GM12878 (cell line): ENCODE results near the gene MTMR10. TPM values are rescaled to one million over a fixed set of nuclear protein-coding genes. Genes with fewer than 3 reads are reported as not detected.

Experiments used
- ATAC-seq: fragments of 200-7000 bp; cut with Tn5 transposase; 3 replicates; pipeline ENCODE4 v1.9.1; 2020; ENCODE audit warnings: mild to moderate bottlenecking, moderate library complexity
- BruUV-seq: library from RNA; stranded (reverse); fragments of 400-500 nt; replicated peaks from 2 replicates; lab custom pipeline; 2021; lab: Mats Ljungman, UMichigan
- CTCF ChIA-PET: fragments of 300-600 bp; sonication (Branson Sonifier 250); formaldehyde crosslinking; extraction: SDS; loops from one replicate; lab custom pipeline; 2021; ENCODE audit warnings: inconsistent platforms; lab: Yijun Ruan, JAX
- POLR2A ChIA-PET: fragments of 350-600 bp; formaldehyde crosslinking; extraction: SDS; loops from one replicate; lab custom pipeline; 2021; ENCODE audit warnings: inconsistent platforms; lab: Charles Lee
- RAD21 ChIA-PET: fragments of 300-600 bp; sonication (Branson Sonifier 250); formaldehyde crosslinking; loops from one replicate; lab custom pipeline; 2023; ENCODE audit warnings: antibody characterized with exemption; ENCODE audit not compliant: unreplicated experiment; lab: Charles Lee
- SMC1A ChIA-PET: fragments of 300-600 bp; sonication (Branson Sonifier 250); formaldehyde crosslinking; loops from one replicate; lab custom pipeline; 2023; ENCODE audit not compliant: unreplicated experiment, uncharacterized antibody; lab: Charles Lee
- DNase-seq: peaks from one replicate; pipeline ENCODE4 v3.0.0-alpha.2; 2011; ENCODE audit warnings: low read depth, low spot score
- FAIRE-seq: peaks from 3 replicates; lab custom pipeline; 2011; peaks lifted over from hg19 to GRCh38; lab: Jason Lieb, UNC
- H2AFZ ChIP-seq: 2 replicates; pipeline ENCODE4 v1.6.0; 2011; ENCODE audit warnings: low read depth, low read length, control low read depth; ENCODE audit not compliant: control insufficient read depth
- H3K27ac ChIP-seq: 2 replicates; pipeline ENCODE4 v1.5.1; 2011; ENCODE audit warnings: control low read depth; ENCODE audit not compliant: control insufficient read depth, insufficient read depth
- H3K27me3 ChIP-seq, 2 experiments: replicated peaks in 1 of 2; 2 replicates each; pipeline versions ENCODE4 v1.6.0 to v1.6.1; 2011; ENCODE audit warnings: low read length in 1 of 2; ENCODE audit not compliant: control insufficient read depth in 2 of 2, insufficient read depth in 2 of 2
- H3K36me3 ChIP-seq, 2 experiments: 2 replicates each; pipeline ENCODE4 v1.5.1; 2011; ENCODE audit warnings: low read length in 1 of 2; ENCODE audit not compliant: control insufficient read depth in 2 of 2, insufficient read depth in 2 of 2
- H3K4me1 ChIP-seq: 2 replicates; pipeline ENCODE4 v1.6.1; 2011; ENCODE audit warnings: mild to moderate bottlenecking, low read length, moderate library complexity, mixed read lengths; ENCODE audit not compliant: control insufficient read depth, insufficient read depth
- H3K4me2 ChIP-seq: 2 replicates; pipeline ENCODE4 v1.6.0; 2011; ENCODE audit warnings: control low read depth; ENCODE audit not compliant: control insufficient read depth, insufficient read depth
- H3K4me3 ChIP-seq: fragments of 200-600 bp; sonication (generic); 2 replicates; pipeline ENCODE4 v1.5.1; 2016
- H3K79me2 ChIP-seq: 2 replicates; pipeline ENCODE4 v1.6.0; 2011; ENCODE audit warnings: low read length; ENCODE audit not compliant: control insufficient read depth, insufficient read depth
- H3K9ac ChIP-seq: 2 replicates; pipeline ENCODE4 v1.8.0; 2011; ENCODE audit warnings: low read length, control low read depth, mixed read lengths; ENCODE audit not compliant: control insufficient read depth, insufficient read depth
- H3K9me3 ChIP-seq: replicated peaks from 3 replicates; pipeline ENCODE4 v1.5.1; 2011; ENCODE audit warnings: mild to moderate bottlenecking, low read length; ENCODE audit not compliant: control insufficient read depth, insufficient read depth
- H4K20me1 ChIP-seq: 2 replicates; pipeline ENCODE4 v1.6.0; 2011; ENCODE audit not compliant: control insufficient read depth, insufficient read depth
- FOXK2 ChIP-seq: fragments of 450-650 bp; IDR thresholded peaks from 2 replicates; pipeline ENCODE4 v1.6.1; 2017; ENCODE audit warnings: mild to moderate bottlenecking, moderate library complexity
- HCFC1 ChIP-seq: fragments of 150-350 bp; IDR thresholded peaks from 2 replicates; pipeline ENCODE4 v1.6.1; 2014; ENCODE audit warnings: low read length
- HDAC2 ChIP-seq: fragments of 200-600 bp; sonication (generic); IDR thresholded peaks from 2 replicates; pipeline ENCODE4 v1.6.1; 2017
- IRF3 ChIP-seq: fragments of 450-650 bp; IDR thresholded peaks from 2 replicates; pipeline ENCODE4 v1.6.1; 2014; ENCODE audit warnings: mild to moderate bottlenecking
- POLR2AphosphoS5 ChIP-seq: IDR thresholded peaks from 2 replicates; pipeline ENCODE4 v1.6.1; 2011; ENCODE audit warnings: mild to moderate bottlenecking, low read length, inconsistent platforms
- RBBP5 ChIP-seq: fragments of 200-600 bp; sonication (generic); conservative IDR thresholded peaks from 2 replicates; pipeline ENCODE4 v1.6.1; 2016
- SMC3 ChIP-seq: IDR thresholded peaks from 2 replicates; pipeline ENCODE4 v1.6.1; 2011; ENCODE audit warnings: low read length, improper control_type of control experiment, borderline replicate concordance
- TCF3 ChIP-seq: IDR thresholded peaks from 2 replicates; pipeline ENCODE4 v1.6.1; 2012; ENCODE audit warnings: low read depth, mild to moderate bottlenecking, low read length, borderline replicate concordance; ENCODE audit not compliant: insufficient read depth
- WGBS: methylation state at CpG from one replicate; pipeline ENCODE4 v1.1.6; 2016; ENCODE audit warnings: low lambda C conversion rate; ENCODE audit not compliant: insufficient replicate concordance, insufficient coverage; ENCODE audit errors: missing lambda C conversion rate; 5-methylcytosine and 5-hydroxymethylcytosine counted together
- in situ Hi-C: fragments of 300-500 bp; cut with MboI; formaldehyde crosslinking; loops from 9 replicates; pipeline ENCODE4 v1.14.3; 2018; ENCODE audit warnings: mixed read lengths
- intact Hi-C: fragments of 100-400 bp; cut with micrococcal nuclease; formaldehyde crosslinking; loops from one replicate; pipeline ENCODE4 v1.14.2; 2022; ENCODE audit not compliant: unreplicated experiment
- polyA plus RNA-seq, 11 experiments: library from polyadenylated mRNA; depleted of rRNA in 4 of 11; unstranded in 6 of 11; stranded (reverse) in 5 of 11; fragments of >200 nt; fragmentation: Nextera tagmentation in 4 of 11; fragmentation: Illumina TruSeq in 1 of 11; extraction: Ambion mirVana in 4 of 11; extraction: Trizol in 1 of 11; gene quantifications; 1 replicate in 1 of 11; 2 replicates in 10 of 11; pipeline versions ENCODE4 v1.2.1 to v1.2.3, GENCODE V29; 2011 to 2016; ENCODE audit warnings: inconsistent platforms in 2 of 11, missing spikeins in 2 of 11, low read depth in 1 of 11
- total RNA-seq, 4 experiments: library from RNA; depleted of rRNA in 3 of 4; stranded (reverse); fragments of >200 nt in 3 of 4; fragmentation: Illumina TruSeq in 1 of 4; extraction: Trizol in 1 of 4; gene quantifications; 2 replicates each; pipeline versions ENCODE4 v1.2.1 to v1.2.3, GENCODE V29; 2013 to 2021

The MTMR10 gene
- total and polyA plus RNA-seq, 10 of the 15 experiments (the other 5 are each of a cell fraction or from before 2014, with no cell fraction given): 1.9 to 13.6 (median 8.9) TPM

- Histone ChIP-seq H3K36me3 (peaks cover 4 to 27% of the 10 kb centered on the region in 2 experiments), H2AFZ (no peak overlapping the region), H3K4me3 (no peak overlapping the region), H4K20me1 (no peaks in the 10 kb centered on the region; the same call in 1 of the 2 replicates), H3K9ac (no peak overlapping the region), H3K79me2 (no peaks in the 10 kb centered on the region), H3K27ac (no peak overlapping the region), H3K4me2 (no peak overlapping the region), H3K27me3 (no peaks in the 10 kb centered on the region), H3K4me1 (peaks cover 19% of the 10 kb centered on the region), H3K9me3 (no peaks in the 10 kb centered on the region)
- FAIRE-seq (no peak), ATAC-seq (no peak), DNase-seq (no peak)
- BruUV-seq: no TSS peak
- intact Hi-C loops (no loop called here), in situ Hi-C loops (no loop called here)
- ChIA-PET POLR2A (no interaction called here), RAD21 (no interaction called here), SMC1A (interaction anchor here (0.7 to 1.5 kb wide), 5 partner anchors 13 to 227 kb away, joined by 3 to 5 read pairs (median 3); no protein-coding TSS in a partner anchor), CTCF (interaction anchor here (0.9 to 1.8 kb wide), 3 partner anchors 10 to 59 kb away, joined by 4 to 5 read pairs (median 5); no protein-coding TSS in a partner anchor)
- WGBS: 71% methylated on average over 5 of the region's 5 CpGs
- TF ChIP-seq IRF3 (no peak), HDAC2 (no peak), HCFC1 (no peak), POLR2AphosphoS5 (no peak), TCF3 (no peak), SMC3 (no peak), FOXK2 (no peak), RBBP5 (no peak)
Observed at GRCh38 chr15:30918366-30918765, 73.1 kb downstream of the MTMR10 start.
